Measurements from ENCODE around the gene TNFRSF21. TPM values are rescaled to one million over a fixed set of nuclear protein-coding genes. Genes with fewer than 3 reads are reported as not detected.

TNFRSF21 gene
- total RNA-seq, 2 experiments from 2014 or later = 2.3 to 2.5 TPM

DNA sequence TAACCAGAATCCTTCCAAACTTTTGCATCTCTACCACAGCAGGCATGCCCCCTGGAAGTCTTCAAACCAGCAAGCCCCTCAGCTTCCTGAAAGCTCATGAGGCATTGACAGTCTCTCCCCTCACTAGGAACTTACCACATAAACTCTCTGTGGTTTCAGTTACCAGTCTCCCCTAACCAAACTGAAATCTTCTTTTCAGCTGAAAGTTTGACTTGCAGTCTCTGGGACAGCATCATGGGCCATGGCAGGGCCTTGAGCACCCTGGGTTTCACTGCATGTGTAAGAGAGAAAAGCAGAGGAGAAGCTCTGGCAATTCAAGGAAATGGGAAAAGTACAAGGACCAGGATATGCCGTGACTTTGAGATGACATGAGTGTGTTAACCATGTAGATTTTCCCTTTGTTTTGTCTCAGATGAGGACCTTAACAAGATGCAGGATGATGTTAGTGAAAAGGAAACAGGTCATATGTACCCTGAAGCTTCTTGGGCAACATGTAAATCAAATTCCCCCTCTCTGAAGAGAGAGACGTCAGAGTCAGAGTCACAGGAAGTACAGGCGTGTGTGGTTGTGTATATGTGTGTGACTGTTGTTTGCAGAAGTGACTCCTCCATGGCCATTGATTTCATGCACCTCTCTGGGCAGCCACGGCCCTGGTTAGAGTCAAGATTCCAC, 106.3 kb downstream of the TNFRSF21 start:
- TF ChIP-seq, protein P1, sequence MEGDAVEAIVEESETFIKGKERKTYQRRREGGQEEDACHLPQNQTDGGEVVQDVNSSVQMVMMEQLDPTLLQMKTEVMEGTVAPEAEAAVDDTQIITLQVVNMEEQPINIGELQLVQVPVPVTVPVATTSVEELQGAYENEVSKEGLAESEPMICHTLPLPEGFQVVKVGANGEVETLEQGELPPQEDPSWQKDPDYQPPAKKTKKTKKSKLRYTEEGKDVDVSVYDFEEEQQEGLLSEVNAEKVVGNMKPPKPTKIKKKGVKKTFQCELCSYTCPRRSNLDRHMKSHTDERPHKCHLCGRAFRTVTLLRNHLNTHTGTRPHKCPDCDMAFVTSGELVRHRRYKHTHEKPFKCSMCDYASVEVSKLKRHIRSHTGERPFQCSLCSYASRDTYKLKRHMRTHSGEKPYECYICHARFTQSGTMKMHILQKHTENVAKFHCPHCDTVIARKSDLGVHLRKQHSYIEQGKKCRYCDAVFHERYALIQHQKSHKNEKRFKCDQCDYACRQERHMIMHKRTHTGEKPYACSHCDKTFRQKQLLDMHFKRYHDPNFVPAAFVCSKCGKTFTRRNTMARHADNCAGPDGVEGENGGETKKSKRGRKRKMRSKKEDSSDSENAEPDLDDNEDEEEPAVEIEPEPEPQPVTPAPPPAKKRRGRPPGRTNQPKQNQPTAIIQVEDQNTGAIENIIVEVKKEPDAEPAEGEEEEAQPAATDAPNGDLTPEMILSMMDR (IDR thresholded peaks at IDR 0.05) = no peak
- no peaks in the 10 kb centered on the region for H3K36me3 Mint-ChIP-seq (ENCODE audit: low read depth)
- ChIA-PET POLR2A (interaction anchor here (0.8 kb wide), 1 partner anchor 105 kb away, joined by 4 read pairs; no protein-coding TSS in a partner anchor), CTCF (interaction anchor here (1.4 kb wide), 2 partner anchors 39 to 106 kb away, joined by 4 read pairs; no protein-coding TSS in a partner anchor)
- H3K27me3 Mint-ChIP-seq = no peaks in the 10 kb centered on the region
- peak; percentile 89 for ATAC-seq
- peaks cover 22% of the 10 kb centered on the region for H3K4me1 Mint-ChIP-seq (ENCODE audit: low read depth)
- DNase-seq = peak; percentile 31
- intact Hi-C loops (cut with micrococcal nuclease) = no loop called here
- H3K4me3 Mint-ChIP-seq = no peak overlapping the region
- H3K9me3 Mint-ChIP-seq = no peaks in the 10 kb centered on the region
- peak overlapping the region; percentile 67 for H3K27ac Mint-ChIP-seq

DNA sequence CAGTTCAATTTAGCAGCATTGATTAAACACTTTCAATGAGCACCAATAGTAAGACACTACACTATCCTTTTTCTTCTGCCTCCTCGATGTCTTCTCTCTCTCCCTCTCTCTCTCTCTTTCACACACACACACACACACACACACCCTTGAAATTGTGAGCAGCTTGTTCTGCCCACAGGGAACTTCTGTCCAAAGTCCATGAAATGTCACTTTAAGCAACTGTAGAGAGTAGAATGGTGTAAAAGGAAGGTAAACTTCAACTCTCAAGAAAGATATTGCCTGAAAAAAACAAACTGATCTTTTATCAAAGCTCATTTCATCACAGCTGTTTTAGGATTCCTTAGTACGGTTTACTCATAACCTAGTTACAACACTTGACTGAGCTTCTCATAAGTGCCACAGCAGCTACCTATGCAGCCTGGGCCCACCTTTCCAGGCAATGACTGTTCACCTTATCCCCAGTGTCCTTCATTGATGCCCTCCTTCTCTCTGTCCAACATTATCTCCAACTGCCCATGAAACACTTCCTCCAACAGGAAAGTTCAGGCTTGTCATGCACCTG, 107.0 kb downstream of the TNFRSF21 start:
- ATAC-seq = no peak
- H3K27me3 Mint-ChIP-seq = no peaks in the 10 kb centered on the region
- H3K4me1 Mint-ChIP-seq (ENCODE audit: low read depth) = peaks cover 28% of the 10 kb centered on the region
- POLR2A ChIA-PET = no interaction called here
- CTCF ChIA-PET = interaction anchor here (1.4 kb wide), 2 partner anchors 40 to 105 kb away, joined by 4 read pairs; no protein-coding TSS in a partner anchor
- no peak overlapping the region for H3K4me3 Mint-ChIP-seq
- peak overlapping the region; percentile 21 for H3K27ac Mint-ChIP-seq
- H3K36me3 Mint-ChIP-seq (ENCODE audit: low read depth) = no peaks in the 10 kb centered on the region
- no peaks in the 10 kb centered on the region for H3K9me3 Mint-ChIP-seq
- TF ChIP-seq, protein P1 (IDR thresholded peaks at IDR 0.05) = no peak
- intact Hi-C loops (cut with micrococcal nuclease) = no loop called here
- no peak for DNase-seq

DNA sequence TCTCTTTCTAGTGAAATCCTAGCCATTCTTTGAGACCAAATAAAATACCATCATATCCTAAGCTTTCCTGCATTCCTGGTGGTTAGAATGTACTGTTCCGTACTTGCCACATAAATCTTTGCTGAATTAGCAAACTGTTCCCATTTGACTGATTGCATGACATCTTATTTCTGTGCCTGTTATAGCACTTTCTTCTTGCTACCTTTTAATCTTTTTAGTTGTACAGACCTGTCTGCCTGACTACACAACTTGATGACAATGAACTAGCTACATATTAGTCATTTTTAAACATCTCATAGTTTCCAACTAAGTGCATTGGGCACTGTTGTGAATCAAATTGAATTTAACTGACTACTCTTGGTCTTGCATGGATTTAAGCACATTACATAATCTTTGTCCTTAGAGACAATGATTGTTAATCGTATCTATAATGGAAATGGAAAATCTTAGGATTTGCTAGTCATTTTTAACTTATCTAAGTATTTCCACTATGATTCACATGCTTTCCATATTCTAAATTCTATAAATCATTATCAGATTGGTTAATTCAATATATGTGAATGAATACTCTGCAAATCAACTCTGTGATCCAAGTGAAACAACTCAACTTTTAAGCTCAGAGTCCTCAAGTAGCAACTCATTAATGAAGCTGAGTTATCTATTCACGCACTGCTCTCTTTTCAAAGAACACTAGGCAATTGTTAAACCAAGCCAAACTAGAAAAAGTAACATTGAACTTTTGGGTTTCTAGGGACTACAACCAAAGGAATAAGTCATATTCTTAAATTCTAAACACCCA, 109.0 kb downstream of the TNFRSF21 start:
- Mint-ChIP-seq H3K4me1 (ENCODE audit: low read depth) (peaks cover 30% of the 10 kb centered on the region), H3K36me3 (ENCODE audit: low read depth) (no peaks in the 10 kb centered on the region), H3K27ac (no peak overlapping the region), H3K27me3 (no peaks in the 10 kb centered on the region), H3K4me3 (no peak overlapping the region), H3K9me3 (no peaks in the 10 kb centered on the region)
- POLR2A ChIA-PET = no interaction called here
- DNase-seq = no peak
- intact Hi-C loops (cut with micrococcal nuclease) = no loop called here
- TF ChIP-seq, protein P1 (IDR thresholded peaks at IDR 0.05) = no peak
- ATAC-seq = no peak
- CTCF ChIA-PET = no interaction called here

DNA sequence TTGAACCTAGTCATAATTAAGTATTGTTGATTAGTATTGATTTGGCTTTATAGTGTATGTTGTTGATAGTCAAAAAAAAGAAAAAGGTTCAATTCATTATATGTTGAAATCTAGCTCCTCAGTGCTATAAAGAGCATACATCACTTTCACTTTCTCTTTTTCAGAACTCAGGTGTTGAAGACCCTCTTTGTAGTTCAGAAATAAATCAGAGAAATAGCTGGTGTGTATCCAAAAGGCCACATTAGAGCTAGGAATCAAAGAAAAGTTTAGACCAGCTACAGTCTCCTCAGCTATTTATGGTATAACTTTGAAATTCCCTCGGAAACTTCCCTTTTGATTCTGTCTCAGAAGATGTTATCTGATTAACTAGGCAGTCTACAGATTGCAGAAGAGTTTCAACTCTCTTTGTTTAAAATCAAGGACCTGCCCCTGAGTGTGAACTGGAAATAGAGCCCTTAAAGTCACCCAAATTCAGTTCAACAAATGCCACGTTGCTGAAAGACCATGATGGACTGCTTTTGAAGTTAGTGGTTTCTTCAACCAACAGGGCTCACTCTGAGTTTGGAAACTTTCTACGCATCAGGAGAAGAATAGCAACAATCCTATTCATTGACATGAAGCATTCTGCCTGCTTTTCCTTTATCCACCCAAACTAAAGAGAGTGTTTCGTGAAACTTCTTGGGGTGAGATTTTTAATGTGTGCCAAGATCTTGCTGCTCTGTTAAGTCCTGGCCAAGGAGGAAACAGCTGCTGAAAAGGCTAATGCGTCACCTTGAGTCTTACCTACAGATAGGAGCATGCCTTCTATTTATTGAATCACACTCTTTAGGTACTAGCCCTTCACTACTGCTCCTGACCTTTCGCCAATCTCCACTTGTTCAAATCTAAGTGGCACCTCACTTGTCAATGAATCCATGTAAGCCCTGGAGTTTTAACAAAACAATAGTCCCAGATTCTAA, 111.7 kb downstream of the TNFRSF21 start:
- no peak for DNase-seq
- H3K9me3 Mint-ChIP-seq = no peaks in the 10 kb centered on the region
- CTCF ChIA-PET = interaction anchor here (0.6 kb wide), 1 partner anchor 79 kb away, joined by 3 read pairs; no protein-coding TSS in a partner anchor
- no peaks in the 10 kb centered on the region for H3K36me3 Mint-ChIP-seq (ENCODE audit: low read depth)
- peak; percentile 47 for ATAC-seq
- POLR2A ChIA-PET = no interaction called here
- H3K4me3 Mint-ChIP-seq = peak overlapping the region; percentile 59
- intact Hi-C loops (cut with micrococcal nuclease) = no loop called here
- H3K27me3 Mint-ChIP-seq = no peaks in the 10 kb centered on the region
- peak overlapping the region; percentile 53 for H3K27ac Mint-ChIP-seq
- TF ChIP-seq, protein P1 (IDR thresholded peaks at IDR 0.05) = no peak
- peaks cover 15% of the 10 kb centered on the region for H3K4me1 Mint-ChIP-seq (ENCODE audit: low read depth)

Data from activated CD8-positive, alpha-beta T cell treated with anti-CD3 and anti-CD28 coated beads for 36 hours (primary cell).